SU-DHL-6 (cell line): ENCODE measurements around the gene KCNK13.
"Not testable (repeated sequence)": the region's sequence is repeated elsewhere in the genome, so short reads cannot be mapped to it uniquely, and the experiment has no call there.

ENCODE experiments used
- H2AFZ ChIP-seq: fragments of 200-600 bp; sonication (generic); 2 replicates; pipeline ENCODE4 v1.6.1; 2014; ENCODE audit warnings: low read depth, mild to moderate bottlenecking, moderate library complexity, mixed read lengths, antibody characterized with exemption, low read length; ENCODE audit not compliant: severe bottlenecking
- H3F3A ChIP-seq: fragments of 200-600 bp; shearing (Covaris generic); 2 replicates; pipeline ENCODE4 v1.6.0; 2016; ENCODE audit warnings: antibody characterized with exemption, mild to moderate bottlenecking; ENCODE audit not compliant: insufficient read depth
- H3K27ac ChIP-seq: fragments of 200-600 bp; sonication (generic); 2 replicates; pipeline ENCODE4 v1.5.1; 2016; ENCODE audit warnings: low read depth, mild to moderate bottlenecking, low read length, moderate library complexity, mixed read lengths
- H3K27me3 ChIP-seq: fragments of 200-600 bp; sonication (generic), shearing (Covaris generic); 2 replicates; pipeline ENCODE4 v1.6.0; 2014; ENCODE audit warnings: mild to moderate bottlenecking, low read length
- H3K36me3 ChIP-seq: fragments of 200-600 bp; sonication (generic); 2 replicates; pipeline ENCODE4 v1.6.1; 2014; ENCODE audit warnings: mild to moderate bottlenecking, low read length, mixed read lengths
- H3K4me2 ChIP-seq: fragments of 300-600, 200-600 bp; shearing (Covaris generic), sonication (generic); 2 replicates; pipeline ENCODE4 v1.6.0; 2014; ENCODE audit warnings: low read length, low read depth, mild to moderate bottlenecking; ENCODE audit not compliant: poor library complexity, severe bottlenecking
- H3K4me3 ChIP-seq: fragments of 200-600 bp; sonication (generic); 2 replicates; pipeline ENCODE4 v1.5.1; 2014; ENCODE audit warnings: antibody characterized with exemption, low read length, mild to moderate bottlenecking, mixed read lengths; ENCODE audit not compliant: insufficient read depth, poor library complexity, severe bottlenecking
- H3K79me2 ChIP-seq: fragments of 200-600 bp; sonication (generic); 2 replicates; pipeline ENCODE4 v1.6.1; 2014; ENCODE audit warnings: mild to moderate bottlenecking, low read length, moderate library complexity; ENCODE audit not compliant: insufficient read depth
- H3K9ac ChIP-seq: fragments of 200-600 bp; sonication (generic); 2 replicates; pipeline ENCODE4 v1.7.0; 2014; ENCODE audit warnings: mild to moderate bottlenecking, low read length
- H3K9me2 ChIP-seq: fragments of 200-600 bp; sonication (generic); replicated peaks from 2 replicates; pipeline ENCODE4 v1.6.1; 2014; ENCODE audit warnings: low read length; ENCODE audit not compliant: insufficient read depth
- H3K9me3 ChIP-seq: fragments of 200-600 bp; sonication (generic); 2 replicates; pipeline ENCODE4 v1.6.1; 2014; ENCODE audit warnings: low read length, mixed read lengths; ENCODE audit not compliant: insufficient read depth
- H4K20me1 ChIP-seq: fragments of 200-600 bp; sonication (generic); 2 replicates; pipeline ENCODE4 v1.6.1; 2014; ENCODE audit warnings: low read depth, mild to moderate bottlenecking, antibody characterized with exemption, low read length, moderate library complexity, mixed read lengths
- CTCF ChIP-seq: fragments of 200-600 bp; sonication (generic); IDR thresholded peaks from one replicate; pipeline ENCODE4 v1.5.1; 2017; ENCODE audit warnings: antibody characterized with exemption, mild to moderate bottlenecking, low read length, moderate library complexity; ENCODE audit not compliant: insufficient read depth, poor library complexity, severe bottlenecking
- EZH2phosphoT487 ChIP-seq: fragments of 200-600 bp; sonication (generic), shearing (Covaris generic); conservative IDR thresholded peaks from 2 replicates; pipeline ENCODE4 v1.6.1; 2018; ENCODE audit warnings: mild to moderate bottlenecking, antibody characterized with exemption, low read length, moderate library complexity, mixed read lengths

Gene KCNK13

GRCh38 chr14:90193925-90194324 lies 132.1 kb downstream of the KCNK13 start:
- no peak overlapping the region for H3K4me2 ChIP-seq
- H2AFZ ChIP-seq = no peak overlapping the region
- H3K9me3 ChIP-seq = no peaks in the 10 kb centered on the region
- H3K9me2 ChIP-seq = no peaks in the 10 kb centered on the region
- no peak overlapping the region for H3K27ac ChIP-seq
- H3K27me3 ChIP-seq = no peaks in the 10 kb centered on the region
- no peak overlapping the region for H3K4me3 ChIP-seq
- TF ChIP-seq EZH2phosphoT487 (no peak), CTCF (peak; percentile 56)
- no peak overlapping the region for H3K9ac ChIP-seq
- no peaks in the 10 kb centered on the region for H3K79me2 ChIP-seq
- H3F3A ChIP-seq = no peaks in the 10 kb centered on the region
- no peaks in the 10 kb centered on the region for H4K20me1 ChIP-seq
- H3K36me3 ChIP-seq = no peaks in the 10 kb centered on the region

DNA sequence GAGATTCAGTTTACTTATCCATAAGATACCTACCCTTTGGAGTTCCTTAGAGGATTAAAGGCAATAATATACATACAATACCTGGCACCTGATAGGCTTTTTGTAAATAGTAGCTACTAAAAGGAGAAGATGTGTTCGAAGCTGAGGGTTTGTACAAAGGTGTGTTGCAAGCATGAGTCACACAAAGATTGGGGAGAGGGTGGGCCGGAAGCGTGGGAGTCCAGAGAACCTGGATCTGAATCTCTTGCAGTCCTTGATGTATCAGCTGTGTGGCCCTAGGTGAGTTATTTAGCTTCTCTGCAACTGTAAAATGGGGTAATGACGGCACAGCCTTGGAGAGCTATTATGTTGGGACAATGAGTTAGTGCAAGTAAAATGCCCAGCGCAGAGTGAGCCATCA lies 132.9 kb downstream of the KCNK13 start:
- no peaks in the 10 kb centered on the region for H3K36me3 ChIP-seq
- H3K27ac ChIP-seq = no peak overlapping the region
- TF ChIP-seq EZH2phosphoT487 (no peak), CTCF (no peak)
- H3F3A ChIP-seq = no peaks in the 10 kb centered on the region
- no peak overlapping the region for H3K4me3 ChIP-seq
- H3K9me3 ChIP-seq = no peaks in the 10 kb centered on the region
- no peak overlapping the region for H3K9ac ChIP-seq
- H3K9me2 ChIP-seq = no peaks in the 10 kb centered on the region
- H2AFZ ChIP-seq = no peak overlapping the region
- H3K27me3 ChIP-seq = no peaks in the 10 kb centered on the region
- no peak overlapping the region for H3K4me2 ChIP-seq
- H3K79me2 ChIP-seq = no peaks in the 10 kb centered on the region
- no peaks in the 10 kb centered on the region for H4K20me1 ChIP-seq

DNA sequence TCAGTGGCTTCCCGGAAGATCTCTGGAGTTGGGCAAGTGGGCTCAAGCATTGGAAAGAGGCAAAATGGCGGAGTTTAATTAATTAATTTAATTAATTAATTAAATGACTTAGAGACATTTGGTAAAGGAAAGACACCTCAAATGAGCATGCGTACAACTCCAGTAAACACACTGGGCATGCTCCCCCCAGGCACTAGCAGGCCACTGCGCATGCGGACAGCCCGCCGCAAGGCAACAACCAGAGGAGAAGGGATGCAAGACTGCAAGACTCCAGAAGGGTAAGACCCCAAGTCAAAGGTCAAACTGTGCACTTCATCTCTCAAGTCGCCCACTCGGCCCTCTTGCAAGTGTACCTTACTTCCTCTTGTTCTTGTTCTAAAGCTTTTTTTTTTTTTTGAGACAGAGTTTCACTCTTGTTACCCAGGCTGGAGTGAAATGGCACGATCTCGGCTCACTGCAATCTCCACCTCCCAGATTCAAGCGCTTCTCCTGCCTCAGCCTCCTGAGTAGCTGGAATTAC lies 136.8 kb downstream of the KCNK13 start:
- Histone ChIP-seq H3K27ac (no peak overlapping the region), H3K9me2 (no peaks in the 10 kb centered on the region), H3K36me3 (no peaks in the 10 kb centered on the region), H3K79me2 (no peaks in the 10 kb centered on the region), H3K9ac (no peak overlapping the region), H3K9me3 (no peaks in the 10 kb centered on the region), H3K27me3 (no peaks in the 10 kb centered on the region), H3K4me3 (no peak overlapping the region), H3K4me2 (no peak overlapping the region), H3F3A (no peaks in the 10 kb centered on the region), H2AFZ (no peak overlapping the region), H4K20me1 (no peaks in the 10 kb centered on the region)
- TF ChIP-seq EZH2phosphoT487 (no peak), CTCF (no peak)

DNA sequence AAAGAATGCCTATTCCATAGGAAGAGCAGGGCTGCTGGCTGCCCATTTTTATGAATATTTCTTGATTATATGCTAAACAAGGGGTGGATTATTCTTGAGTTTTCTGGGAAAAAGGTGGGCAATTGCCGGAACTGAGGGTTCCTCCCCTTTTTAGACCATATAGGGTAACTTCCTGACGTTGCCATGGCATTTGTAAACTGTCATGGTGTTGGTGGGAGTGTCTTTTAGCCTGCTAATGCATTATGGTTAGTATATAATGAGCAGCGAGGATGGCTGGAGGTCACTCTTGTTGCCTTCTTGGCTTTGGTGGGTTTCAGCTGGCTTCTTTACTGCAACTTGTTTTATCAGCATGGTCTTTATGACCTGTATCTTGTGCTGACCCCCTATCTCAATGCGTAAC lies 138.8 kb downstream of the KCNK13 start:
- H3K27me3 ChIP-seq, H3K4me2 ChIP-seq, H3K27ac ChIP-seq, H3K4me3 ChIP-seq, H3K9me3 ChIP-seq, H2AFZ ChIP-seq, H3K9me2 ChIP-seq, H3K79me2 ChIP-seq, H3K36me3 ChIP-seq, H3F3A ChIP-seq, H4K20me1 ChIP-seq, H3K9ac ChIP-seq: not testable (repeated sequence)
